ENCODE data around the gene ALDH1L2. TPM values are rescaled to one million over a fixed set of nuclear protein-coding genes. Genes with fewer than 3 reads are reported as not detected.

ALDH1L2 gene
- total and polyA plus RNA-seq, 9 of the 15 experiments (the other 6 are each of a cell fraction or from before 2014, with no cell fraction given) = 1.1 to 9.9 (median 3.8) TPM

- TF ChIP-seq JUND (IDR thresholded peaks at IDR 0.05; ENCODE audit: borderline replicate concordance, low read depth, low read length) (no peak), JUND (tag; IDR thresholded peaks at IDR 0.05; ENCODE audit: borderline replicate concordance, low read depth, low read length) (peak; percentile 57; the same call in 1 of the 3 replicates), SREBF2 (CRISPR knock-in tag; IDR thresholded peaks at IDR 0.05) (no peak)
Measured at GRCh38 chr12:105060715-105061378, 23.4 kb downstream of the ALDH1L2 start (continued).

- in situ Hi-C loops (cut with MboI) (loop anchor here (25.0 kb wide), 1 partner anchor 845 kb away; the partner anchor contains the start of gene TXNRD1), intact Hi-C loops (cut with micrococcal nuclease) (loop anchor here (10.0 kb wide), 2 partner anchors 232 to 328 kb away; no protein-coding TSS in a partner anchor)
- FAIRE-seq = no peak
- Histone ChIP-seq H3K4me3 (no peak overlapping the region), H3K4me1 (replicated peaks in 1 of 2; ENCODE audit: control insufficient read depth in 2 of 2, insufficient read depth in 2 of 2, low read length in 2 of 2) (no peaks in the 10 kb centered on the region), H3K79me2 (ENCODE audit: control insufficient read depth, insufficient read depth, low read length) (no peaks in the 10 kb centered on the region), H3K27me3 (ENCODE audit: control insufficient read depth in 2 of 2, insufficient read depth in 2 of 2, low read length in 2 of 2) (no peaks in the 10 kb centered on the region), H4K20me1 (replicated peaks; ENCODE audit: control insufficient read depth, insufficient read depth, low read length) (no peaks in the 10 kb centered on the region), H3K9me1 (ENCODE audit: control insufficient read depth, insufficient read depth, low read length) (no peaks in the 10 kb centered on the region), H3K27ac (ENCODE audit: extremely low read depth, low read depth, low read length) (no peak overlapping the region), H3K4me2 (ENCODE audit: insufficient read depth, low read length) (no peak overlapping the region), H3K36me3 (ENCODE audit: control insufficient read depth, insufficient read depth, low read length) (no peaks in the 10 kb centered on the region), H2AFZ (ENCODE audit: low read depth, low read length) (no peak overlapping the region), H3K9me3 (replicated peaks; ENCODE audit: control insufficient read depth, insufficient read depth, low read depth, low read length) (no peaks in the 10 kb centered on the region; the same call in 1 of the 2 replicates), H3K9ac (ENCODE audit: insufficient read depth in 1 of 2, low read depth in 2 of 2, low read length in 2 of 2) (no peak overlapping the region)
- 30% methylated on average over 2 of the region's 2 CpGs for WGBS (ENCODE audit: insufficient coverage, low coverage, missing lambda C conversion rate)
- no peak for DNase-seq (ENCODE audit: extremely low read depth in 1 of 4, low spot score in 3 of 4)
- no peak for ATAC-seq
- ChIA-PET CTCF (ENCODE audit: low intra/inter-chr PET ratio) (no interaction called here), POLR2A (interaction anchor here (0.7 to 1.0 kb wide), 2 partner anchors 10 to 425 kb away, joined by 3 read pairs; no protein-coding TSS in a partner anchor)
- TF ChIP-seq ZNF217 (CRISPR knock-in tag; IDR thresholded peaks at IDR 0.05) = no peak
- TF ChIP-seq ATF3 (IDR thresholded peaks at IDR 0.05) = peak; percentile 42; the same call in 1 of the 2 replicates
- no peak for TF ChIP-seq ATF3 (CRISPR knock-in tag; conservative IDR thresholded peaks at IDR 0.05)
- BruUV-seq (replicated peaks) = no TSS peak
Measured at GRCh38 chr12:105057174-105057573, 27.1 kb downstream of the ALDH1L2 start.

All from K562 (cell line).